ENCODE data around the gene INPP4A.

INPP4A gene

DNA sequence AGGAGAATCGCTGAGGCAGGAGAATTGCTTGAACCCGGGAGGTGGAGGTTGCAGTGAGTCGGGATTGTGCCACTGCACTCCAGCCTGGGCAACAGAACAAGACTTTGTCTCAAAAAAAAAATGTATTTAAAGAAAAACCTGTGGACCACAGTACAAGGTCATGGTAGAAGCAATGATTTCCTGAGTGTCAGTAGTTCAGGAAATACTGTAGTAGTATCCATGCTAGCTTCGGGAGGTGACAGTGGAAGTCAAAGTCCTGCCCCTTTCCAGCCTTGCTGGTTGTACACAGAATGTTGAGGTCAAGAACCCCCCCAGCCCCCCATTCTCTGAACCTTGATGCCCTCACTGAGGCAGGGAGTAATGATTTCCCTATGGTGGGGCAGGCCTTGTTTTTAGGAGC is 56.6 kb downstream of the INPP4A start:
- DNase-seq: no peak

DNA sequence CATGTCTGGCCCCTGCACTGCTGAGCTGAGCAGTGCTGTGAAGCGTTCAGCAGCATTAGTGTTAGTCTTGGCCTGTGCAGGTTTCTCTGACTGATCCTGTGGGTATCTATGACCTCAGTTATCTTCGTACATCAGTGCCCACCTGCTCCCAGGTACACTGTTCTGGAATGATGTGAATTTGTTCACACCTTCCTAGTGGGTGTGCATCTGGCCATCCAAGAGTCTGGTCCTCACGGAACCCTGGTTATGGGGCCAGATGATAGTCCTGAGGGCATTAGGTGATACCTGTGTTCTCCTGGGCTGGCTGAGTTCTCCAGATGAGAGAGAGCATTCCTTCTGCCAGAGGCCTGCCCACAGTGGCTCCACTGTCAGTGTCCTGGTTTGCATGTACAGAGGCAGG is 57.2 kb downstream of the INPP4A start:
- no peak for DNase-seq

GRCh38 chr2:98502556-98503335 is 58.1 kb downstream of the INPP4A start:
- no peak for DNase-seq

DNA sequence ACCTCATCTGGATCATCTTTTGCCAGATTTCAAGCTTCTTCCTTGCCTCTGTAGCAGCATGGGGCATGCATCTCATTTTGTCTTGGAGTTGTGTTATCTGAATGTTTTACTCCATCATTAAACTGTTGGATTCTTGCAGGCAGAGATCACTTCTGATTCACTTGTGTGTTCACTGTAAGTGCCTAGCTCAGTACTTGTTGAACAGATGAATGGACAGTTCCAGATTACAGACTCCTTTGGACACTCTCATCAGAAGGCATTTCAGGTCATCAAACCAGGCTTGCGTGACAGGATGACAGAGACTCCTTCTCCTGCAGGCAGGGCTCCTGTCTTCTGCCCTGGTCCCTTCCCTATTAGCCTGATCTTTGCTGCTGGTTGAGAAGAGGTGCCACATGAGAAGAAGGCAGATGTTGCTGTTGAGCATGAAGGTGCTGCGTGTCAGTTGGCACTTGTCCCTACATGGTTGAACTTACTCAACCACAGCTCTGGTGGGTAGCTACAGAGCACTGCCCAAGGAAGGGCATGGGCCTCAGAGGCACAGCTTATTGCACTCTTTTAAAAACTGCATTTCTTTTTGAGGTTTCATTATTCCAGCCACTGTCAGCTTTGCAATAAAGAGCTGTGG is 58.9 kb downstream of the INPP4A start:
- DNase-seq: no peak

DNA sequence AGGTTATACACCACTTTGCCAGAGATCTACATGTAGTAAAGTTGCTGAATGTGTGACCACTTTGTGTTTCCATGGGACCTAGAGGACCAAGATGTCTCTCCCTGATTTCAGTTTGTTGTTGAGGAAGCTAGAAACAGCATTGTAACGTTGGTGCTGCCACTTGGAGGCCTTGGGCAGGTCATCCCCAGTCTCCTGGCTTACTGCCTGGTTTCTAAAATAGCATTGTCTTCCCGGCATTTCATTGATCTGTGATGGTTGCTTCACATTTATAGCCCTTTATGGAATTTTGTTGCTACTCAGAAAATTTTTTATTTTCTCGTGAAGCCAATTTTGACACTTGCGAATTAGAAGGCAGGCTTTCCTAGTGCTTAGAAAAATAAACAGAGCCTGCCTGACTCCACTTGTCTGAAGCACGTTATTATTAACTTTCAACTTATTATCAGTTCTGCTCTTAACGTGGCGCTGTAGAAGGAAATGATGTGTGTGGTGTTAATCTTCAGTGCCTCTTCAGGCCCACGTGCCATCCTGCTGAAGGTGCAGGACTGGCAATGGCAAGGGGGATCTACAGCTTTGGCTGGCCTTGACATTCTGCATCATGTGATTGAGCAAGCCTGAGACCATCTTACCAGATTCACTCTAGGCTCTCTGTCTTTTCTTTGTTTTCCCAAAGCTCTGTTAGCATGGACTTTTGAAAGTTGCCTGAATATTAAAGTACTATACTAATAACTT is 59.9 kb downstream of the INPP4A start:
- no peak for DNase-seq

DNA sequence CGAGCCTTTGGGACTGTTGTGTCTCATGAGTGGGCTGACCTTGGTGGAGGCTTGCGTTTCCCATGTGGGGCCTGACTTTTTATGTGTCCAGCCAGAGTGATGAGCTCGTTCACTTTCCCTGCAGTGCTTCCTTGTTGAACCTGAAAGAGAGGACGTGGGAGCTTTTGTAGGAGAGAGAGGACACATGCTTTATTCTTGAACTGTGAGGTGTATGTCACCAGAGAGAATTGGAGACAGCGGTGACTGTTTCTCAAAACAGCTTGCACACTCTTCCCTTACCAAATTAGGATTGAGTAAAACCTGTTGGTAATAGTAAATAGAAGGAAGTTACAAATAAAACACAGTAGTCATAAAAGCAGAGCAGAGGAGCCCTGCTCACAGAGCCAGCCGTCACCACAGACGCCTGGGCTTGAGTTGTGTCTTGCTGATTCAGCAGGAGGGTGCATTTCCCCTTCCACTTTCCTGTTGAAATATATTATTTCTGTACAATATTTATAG is 60.7 kb downstream of the INPP4A start:
- DNase-seq: no peak

DNA sequence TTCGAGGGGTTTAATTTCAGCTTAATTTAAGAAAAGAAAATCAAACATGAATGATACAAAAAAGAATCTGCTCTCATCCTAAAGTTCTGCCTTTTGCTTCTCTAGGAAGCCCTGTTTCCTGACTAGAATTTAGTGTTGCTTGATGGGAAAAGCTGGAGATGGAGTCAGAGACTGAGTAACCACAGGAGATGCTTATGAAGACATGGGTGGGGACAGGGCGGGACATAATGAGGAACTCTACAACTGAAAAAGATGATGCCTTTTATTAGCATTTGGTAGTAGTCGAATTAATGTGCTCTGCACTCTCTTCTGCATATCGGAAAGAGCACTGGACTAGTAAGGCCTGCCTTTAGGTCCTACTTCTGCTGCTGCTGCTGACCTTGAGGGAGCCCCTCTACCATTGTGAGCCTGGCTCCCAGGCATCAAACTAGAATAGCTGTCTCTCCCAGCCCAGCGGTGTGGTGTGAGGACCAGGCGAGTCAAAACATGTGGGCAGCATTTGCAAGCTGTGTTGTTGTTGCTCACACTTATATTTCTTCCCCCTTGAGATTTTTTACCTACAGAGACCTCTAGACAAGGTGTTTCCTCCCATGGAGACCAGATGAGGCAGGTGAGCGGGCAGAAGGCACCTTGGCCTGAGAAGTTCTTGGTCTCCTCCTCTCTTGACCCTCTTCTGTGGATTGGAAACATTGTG is 61.5 kb downstream of the INPP4A start:
- no peak for DNase-seq

DNA sequence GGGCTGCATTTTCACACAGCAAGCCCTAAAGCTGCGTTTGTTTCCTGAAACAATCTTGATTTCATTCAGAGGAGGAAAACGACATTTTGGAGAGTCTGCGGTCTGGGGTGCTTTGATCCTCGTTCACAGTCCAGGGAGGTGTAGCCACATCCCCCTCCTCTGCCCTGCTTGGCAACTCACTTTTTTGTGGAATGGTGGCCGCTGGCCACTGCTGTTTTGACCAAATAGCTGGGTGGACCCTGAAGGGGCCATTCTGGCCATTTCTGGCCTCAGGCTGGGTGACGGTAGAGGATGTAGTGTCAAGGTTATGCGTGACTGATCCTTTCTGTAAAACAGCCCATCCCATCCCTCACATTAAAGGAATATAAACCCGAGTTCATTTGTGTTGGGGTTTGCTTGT is 62.2 kb downstream of the INPP4A start:
- DNase-seq: no peak

DNA sequence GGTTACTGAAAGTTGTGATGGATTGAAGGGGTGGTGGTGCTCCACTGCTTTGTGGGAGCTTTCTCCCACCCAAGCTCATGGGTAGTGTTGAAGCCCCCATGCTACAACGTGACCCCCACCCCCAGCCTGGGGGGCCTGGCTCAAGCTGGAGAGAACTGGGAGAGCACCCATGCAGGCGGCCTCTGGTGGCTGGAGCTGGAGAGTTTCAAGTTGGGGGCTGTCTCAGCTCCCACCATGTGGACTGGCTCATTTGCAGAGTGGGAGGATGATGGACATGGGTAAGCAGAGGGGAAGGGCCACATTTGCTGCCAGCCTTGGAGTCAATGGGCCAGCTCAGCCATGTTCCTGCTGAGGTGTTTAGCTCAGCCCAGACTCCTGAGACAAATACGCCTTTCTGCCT is 62.8 kb downstream of the INPP4A start:
- DNase-seq: no peak

DNA sequence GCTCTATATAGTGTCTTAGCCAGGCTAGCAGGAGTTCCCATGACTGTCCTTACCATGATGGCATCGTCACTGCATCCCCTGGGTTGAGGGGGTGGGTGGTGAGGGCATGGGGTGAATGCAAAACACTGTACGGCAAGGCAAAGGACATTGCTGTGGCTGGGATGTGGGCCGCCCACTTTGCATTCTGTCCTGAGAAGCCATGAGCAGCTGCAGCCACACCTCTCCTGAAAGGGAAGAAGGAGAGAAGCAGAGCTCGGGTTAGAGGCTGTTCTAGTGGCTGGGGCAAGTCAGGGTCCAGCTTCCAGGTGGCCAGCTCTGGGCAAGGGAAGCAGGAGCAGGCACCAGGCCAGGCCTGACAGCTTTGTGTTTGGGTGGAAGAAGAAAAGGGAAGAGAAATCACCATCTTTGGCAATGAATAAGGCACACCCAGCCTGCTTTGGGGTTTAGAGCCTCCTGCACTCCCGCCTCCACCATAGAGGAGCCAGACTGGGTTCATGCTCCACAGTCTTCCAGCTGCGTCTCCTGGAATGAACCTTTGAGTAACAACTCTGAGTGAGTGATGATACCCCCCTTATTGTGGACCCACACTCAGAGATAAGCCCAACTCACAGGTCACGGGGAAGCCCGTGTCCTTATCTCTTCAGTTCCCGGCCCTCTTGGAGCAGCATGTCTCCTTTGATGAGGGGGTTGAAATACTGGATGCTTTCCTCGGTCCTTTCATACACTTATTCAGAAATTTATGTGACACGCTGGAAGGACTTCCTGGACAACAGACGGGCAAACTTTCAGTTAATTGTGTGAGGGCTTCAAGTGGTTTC is 63.4 kb downstream of the INPP4A start:
- DNase-seq: peak; percentile 48

DNA sequence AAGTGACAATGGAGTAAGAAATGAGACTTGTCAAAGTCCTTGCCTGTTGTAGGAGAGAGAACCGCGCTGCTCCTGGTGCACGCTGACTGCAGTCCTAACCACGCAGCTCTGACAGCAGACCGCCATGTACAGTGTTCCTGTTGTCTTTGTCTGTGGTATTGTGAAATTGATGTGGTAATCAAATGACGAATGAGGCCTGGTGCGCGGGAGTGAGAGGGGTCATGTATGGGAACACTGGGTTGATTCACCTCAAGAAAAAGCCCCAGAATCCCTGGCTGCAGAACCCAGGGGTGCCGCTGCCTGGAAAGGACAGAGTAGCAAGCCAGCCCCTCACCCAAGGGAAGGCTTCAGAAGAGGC is 64.0 kb downstream of the INPP4A start:
- no peak for DNase-seq

DNA sequence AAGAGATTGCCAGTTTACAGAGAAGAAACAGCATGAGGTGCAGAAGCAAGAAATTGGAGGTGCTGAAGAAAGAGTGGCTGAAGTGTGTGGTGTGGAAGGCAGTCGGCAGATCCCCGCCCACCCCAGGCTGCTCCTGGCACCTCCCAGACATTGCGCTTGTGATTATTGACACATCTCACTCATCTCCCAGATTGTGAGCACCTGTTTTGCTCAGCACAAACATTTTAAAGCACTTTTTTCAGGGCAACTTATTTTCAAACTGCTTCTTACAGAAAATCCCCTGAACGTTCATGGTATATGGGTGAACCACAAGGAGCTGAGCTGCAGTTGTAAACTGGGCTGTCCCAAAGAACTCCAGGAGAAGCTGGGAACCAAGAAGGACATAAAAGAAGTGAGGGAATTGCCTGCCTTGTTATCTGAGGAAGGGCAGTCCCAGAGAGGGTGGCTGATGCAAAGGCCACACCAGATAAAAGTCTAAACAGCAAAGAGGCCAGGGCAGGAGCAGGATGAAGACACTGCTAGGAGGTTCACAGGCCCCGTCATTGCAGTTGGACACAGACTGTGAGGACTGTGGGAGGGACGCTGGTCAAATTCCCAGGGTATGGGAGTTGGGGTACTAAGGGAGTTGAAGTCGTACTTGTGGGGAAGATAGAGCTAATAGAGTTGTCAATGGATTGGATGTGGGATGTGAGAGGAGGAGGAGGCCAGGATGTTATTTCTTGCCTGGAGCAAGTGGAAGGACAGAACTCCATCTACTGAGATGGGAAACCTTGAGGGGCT is 65.1 kb downstream of the INPP4A start:
- no peak for DNase-seq

DNA sequence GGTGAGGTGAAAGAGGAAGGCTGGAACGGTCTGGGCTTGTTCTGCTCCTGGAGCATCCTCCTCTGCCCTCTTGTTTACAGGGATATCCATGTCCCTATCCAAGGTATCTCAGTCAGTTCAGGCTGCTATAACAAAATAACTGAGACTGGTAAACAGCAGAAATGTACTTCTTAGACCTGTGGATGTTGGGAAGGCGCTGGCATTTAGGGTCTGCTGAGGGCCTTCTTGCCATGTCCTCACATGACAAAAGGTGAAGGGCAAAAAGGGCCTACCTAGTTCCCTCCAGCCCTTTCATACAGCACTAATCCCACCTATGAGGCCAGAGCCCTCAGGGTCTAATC is 65.6 kb downstream of the INPP4A start:
- DNase-seq: no peak

DNA sequence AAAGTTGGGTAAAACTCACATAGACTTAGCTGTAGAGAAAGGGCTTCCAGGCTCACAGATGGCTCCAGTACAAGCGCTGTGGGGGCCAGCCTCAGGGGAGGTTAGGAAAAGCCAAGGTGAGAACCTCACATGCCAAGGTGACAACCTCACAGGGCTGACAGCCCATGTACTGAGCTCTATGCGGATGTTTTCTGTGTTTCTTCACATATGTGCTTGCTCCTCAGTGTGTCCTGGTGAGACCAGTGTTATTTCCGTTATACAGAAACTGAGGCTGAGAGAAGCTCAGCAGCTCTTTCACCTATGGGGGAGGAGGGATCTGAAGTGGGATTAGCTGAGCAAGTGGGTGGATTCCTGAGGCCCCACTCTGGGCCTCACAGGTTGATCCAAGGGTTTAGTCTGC is 67.3 kb downstream of the INPP4A start:
- no peak for DNase-seq

DNA sequence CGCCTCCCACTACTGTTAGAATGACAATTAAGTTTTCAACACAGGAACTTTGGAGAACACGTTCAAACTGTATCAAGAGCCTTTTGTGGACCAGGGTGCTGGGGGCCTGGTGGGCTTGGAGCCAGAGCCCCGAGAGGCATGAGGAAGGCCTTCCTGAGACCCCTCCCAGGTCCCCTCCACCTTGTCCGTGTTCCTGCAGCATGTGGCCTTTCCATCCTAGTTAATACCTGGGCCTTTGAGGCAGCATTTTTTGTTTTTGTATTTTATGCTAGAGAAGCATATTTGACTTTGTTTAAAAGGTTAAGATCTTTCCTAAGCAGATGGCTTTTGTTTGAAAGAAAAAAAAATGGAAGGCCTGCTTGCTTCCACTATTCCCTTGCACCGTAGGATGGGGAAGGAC is 68.0 kb downstream of the INPP4A start:
- DNase-seq: no peak

DNA sequence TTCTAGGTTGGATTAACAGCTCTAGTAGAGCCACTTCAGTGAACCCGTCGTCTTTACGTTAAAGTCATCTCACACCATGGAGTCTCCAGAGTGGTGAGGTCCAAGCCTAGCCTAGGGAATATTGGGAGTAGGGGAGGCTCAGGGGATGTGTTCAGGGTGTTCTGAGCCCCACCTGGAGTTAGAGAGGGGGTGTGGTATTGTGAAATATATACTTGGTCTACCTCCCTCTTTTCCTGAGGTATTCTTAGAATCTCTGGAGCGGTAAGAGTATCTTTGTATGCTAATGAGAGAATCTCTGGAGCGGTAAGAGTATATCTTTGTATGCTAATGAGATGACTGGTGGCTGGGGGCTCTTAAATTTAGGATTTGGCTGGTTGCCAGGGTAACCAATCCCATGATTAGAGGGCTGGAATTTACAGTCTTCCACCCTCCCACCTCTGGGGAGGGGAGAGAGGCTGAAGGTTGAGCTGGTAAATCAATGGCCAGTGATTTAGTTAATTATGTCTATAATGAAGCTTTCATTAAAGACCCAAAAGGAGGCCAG is 69.5 kb downstream of the INPP4A start:
- DNase-seq: no peak

- no peak for DNase-seq
Measured at GRCh38 chr2:98514879-98515249, 70.2 kb downstream of the INPP4A start.

- no peak for DNase-seq
Measured at GRCh38 chr2:98515250-98515991, 70.8 kb downstream of the INPP4A start.

- DNase-seq: no peak
Measured at GRCh38 chr2:98516571-98516970, 71.9 kb downstream of the INPP4A start.

DNA sequence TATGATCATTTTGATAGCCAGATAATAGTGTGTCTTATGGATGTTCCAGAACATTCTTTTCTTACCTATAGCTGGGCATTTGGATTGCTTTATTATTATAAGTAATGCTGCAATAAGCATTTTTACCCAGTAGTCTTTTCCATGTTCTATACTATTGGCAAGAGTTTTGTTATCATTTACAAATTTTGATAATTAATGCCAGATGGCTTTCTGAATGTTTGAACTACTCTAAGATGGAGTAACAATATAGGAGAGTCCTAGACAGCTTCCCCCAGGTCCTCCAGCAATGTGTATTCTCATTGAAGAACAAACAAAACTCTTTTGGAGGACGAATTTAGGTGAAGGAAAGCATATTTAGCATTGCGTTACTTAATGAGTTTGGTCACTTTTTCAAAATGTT is 73.0 kb downstream of the INPP4A start:
- DNase-seq: no peak

DNA sequence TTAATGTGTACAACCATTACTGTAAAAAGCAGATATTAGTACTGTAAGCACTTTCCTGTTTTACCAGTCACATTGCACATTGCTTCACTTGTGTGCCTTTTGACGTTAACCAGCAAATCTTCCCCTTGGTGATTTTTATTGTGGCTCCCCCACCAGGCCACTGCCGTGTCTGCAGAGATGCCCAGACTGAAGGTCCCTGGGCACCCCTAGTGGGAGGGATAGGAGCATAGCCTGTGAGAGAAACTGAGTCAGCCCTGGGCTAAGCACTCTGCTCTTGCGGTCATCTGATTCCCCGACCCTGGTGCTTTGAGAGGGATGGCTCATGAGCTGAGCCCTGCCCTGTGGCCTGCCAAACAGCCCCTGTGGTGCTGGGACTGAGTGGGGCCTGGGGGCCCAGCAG is 73.4 kb downstream of the INPP4A start:
- DNase-seq: no peak
